Measurements from ENCODE around the gene SPINDOC.

DNA sequence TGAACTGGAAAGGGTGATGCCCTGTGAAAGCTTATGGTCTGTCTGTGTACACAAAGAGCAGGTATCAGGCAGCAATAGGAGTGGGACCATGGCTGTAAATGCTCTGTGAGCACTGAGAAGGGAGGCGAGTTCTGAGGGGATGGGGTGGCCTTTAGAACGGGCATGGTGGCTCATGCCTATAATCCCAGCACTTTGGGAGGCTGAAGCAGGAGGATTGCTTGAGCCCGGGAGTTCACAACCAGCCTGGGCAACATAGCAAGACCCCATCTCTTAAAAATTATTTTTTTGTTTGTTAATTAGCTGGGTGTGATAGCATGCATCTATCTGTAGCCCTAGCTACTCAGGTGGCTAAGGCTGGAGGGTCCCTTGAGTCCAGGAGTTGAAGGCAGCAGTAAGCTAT is 3.5 kb downstream of the SPINDOC start:
- TF ChIP-seq, protein P1, sequence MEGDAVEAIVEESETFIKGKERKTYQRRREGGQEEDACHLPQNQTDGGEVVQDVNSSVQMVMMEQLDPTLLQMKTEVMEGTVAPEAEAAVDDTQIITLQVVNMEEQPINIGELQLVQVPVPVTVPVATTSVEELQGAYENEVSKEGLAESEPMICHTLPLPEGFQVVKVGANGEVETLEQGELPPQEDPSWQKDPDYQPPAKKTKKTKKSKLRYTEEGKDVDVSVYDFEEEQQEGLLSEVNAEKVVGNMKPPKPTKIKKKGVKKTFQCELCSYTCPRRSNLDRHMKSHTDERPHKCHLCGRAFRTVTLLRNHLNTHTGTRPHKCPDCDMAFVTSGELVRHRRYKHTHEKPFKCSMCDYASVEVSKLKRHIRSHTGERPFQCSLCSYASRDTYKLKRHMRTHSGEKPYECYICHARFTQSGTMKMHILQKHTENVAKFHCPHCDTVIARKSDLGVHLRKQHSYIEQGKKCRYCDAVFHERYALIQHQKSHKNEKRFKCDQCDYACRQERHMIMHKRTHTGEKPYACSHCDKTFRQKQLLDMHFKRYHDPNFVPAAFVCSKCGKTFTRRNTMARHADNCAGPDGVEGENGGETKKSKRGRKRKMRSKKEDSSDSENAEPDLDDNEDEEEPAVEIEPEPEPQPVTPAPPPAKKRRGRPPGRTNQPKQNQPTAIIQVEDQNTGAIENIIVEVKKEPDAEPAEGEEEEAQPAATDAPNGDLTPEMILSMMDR (conservative IDR thresholded peaks at IDR 0.05; ENCODE audit: low read depth, low read length): no peak
- TF ChIP-seq EZH2 (IDR thresholded peaks at IDR 0.05; ENCODE audit: borderline replicate concordance, low read depth, low read length, poor library complexity, severe bottlenecking): no peak
